Nephron progenitor cell (in vitro differentiated cells): Measurements from ENCODE around the gene FLNA.

Experiments used
- DNase-seq: peaks from one replicate; pipeline ENCODE4 v3.0.0; 2021
- H3K27ac Mint-ChIP-seq: 2 replicates; pipeline ENCODE4 v1.8.0; 2021; ENCODE audit warnings: mild to moderate bottlenecking, moderate library complexity, mixed read lengths
- H3K27me3 Mint-ChIP-seq: 2 replicates; pipeline ENCODE4 v1.8.0; 2021; ENCODE audit warnings: mild to moderate bottlenecking, low read depth, mixed read lengths; ENCODE audit not compliant: poor library complexity
- H3K36me3 Mint-ChIP-seq: 2 replicates; pipeline ENCODE4 v1.8.0; 2021; ENCODE audit warnings: low read depth, mixed read lengths
- H3K4me1 Mint-ChIP-seq: 2 replicates; pipeline ENCODE4 v1.8.0; 2021; ENCODE audit warnings: mixed read lengths
- H3K4me3 Mint-ChIP-seq: 2 replicates; pipeline ENCODE4 v1.8.0; 2021; ENCODE audit warnings: mild to moderate bottlenecking, moderate library complexity, mixed read lengths
- H3K9me3 Mint-ChIP-seq: 2 replicates; pipeline ENCODE4 v1.8.0; 2021; ENCODE audit warnings: mild to moderate bottlenecking, moderate library complexity, mixed read lengths
- CTCF ChIP-seq: fragments of 200-600 bp; sonication (generic); IDR thresholded peaks from 2 replicates; pipeline ENCODE4 v1.5.0; 2021; ENCODE audit warnings: antibody characterized with exemption

The FLNA gene

GRCh38 chrX:154367474-154368308 is 6.7 kb downstream of the FLNA start:
- Mint-ChIP-seq H3K27ac (no peak overlapping the region), H3K27me3 (no peaks in the 10 kb centered on the region), H3K4me1 (peaks cover 5% of the 10 kb centered on the region), H3K9me3 (peaks cover 34% of the 10 kb centered on the region), H3K4me3 (peak overlapping the region; percentile 68), H3K36me3 (peaks cover 9% of the 10 kb centered on the region)
- no peak for DNase-seq
- no peak for TF ChIP-seq CTCF

DNA sequence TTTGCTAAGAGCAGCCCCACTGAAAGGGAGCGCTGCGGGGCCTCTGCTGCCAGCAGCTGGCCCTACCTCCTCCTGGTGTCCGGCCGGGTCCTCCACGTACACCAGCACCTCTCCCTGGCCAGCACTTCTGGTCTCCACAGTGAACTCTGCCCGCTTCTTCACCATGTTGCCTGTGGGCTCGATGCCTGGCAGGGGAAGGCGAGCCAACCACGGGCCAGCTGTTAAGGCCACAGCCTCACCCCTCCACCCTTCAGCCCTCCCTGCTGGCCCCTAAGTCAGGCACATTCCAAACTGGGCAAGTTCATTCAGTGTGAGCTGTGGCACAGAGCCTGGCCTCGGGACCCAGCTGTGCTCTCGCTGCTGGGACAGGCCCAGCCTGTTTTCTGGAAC is 7.8 kb downstream of the FLNA start:
- Mint-ChIP-seq H3K4me3 (no peak overlapping the region), H3K27ac (no peak overlapping the region), H3K36me3 (peaks cover 9% of the 10 kb centered on the region), H3K4me1 (peaks cover 5% of the 10 kb centered on the region), H3K9me3 (peaks cover 30% of the 10 kb centered on the region), H3K27me3 (no peaks in the 10 kb centered on the region)
- TF ChIP-seq CTCF = no peak
- no peak for DNase-seq

DNA sequence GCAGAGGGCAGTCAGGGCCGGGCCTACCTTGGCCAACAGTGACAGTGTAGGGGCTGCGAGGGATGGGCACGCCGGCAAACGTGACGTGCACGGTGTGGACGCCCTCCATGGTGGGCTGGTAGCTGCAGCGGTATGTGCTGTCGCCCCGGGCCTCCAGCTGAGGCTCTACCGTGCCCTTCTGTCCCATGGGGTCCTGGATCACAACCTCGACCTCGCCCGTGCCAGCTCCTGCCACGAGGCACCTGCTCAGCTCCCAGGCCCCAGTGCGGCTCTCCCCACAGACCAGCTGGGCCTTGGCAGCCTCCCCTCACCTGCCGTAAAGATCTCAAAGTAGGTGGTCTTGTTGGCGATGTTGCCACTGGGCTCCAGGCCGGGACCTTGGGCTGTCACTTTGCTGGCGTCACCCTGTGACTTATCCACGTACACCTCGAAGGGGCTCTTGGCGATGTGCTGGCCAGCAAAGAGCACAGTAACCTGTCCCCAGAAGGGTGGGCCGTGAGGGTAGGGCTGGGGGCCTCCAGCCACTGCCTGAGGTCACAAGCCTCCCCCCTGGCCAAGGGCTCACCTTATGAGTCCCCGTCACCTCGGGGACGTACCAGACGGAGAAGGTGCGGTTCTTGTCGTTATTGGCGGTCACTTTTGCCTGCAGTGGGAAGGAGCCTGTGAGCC is 8.3 kb downstream of the FLNA start:
- Mint-ChIP-seq H3K4me3 (no peak overlapping the region), H3K4me1 (peaks cover 5% of the 10 kb centered on the region), H3K9me3 (peaks cover 31% of the 10 kb centered on the region), H3K36me3 (peaks cover 9% of the 10 kb centered on the region), H3K27ac (no peak overlapping the region), H3K27me3 (no peaks in the 10 kb centered on the region)
- TF ChIP-seq CTCF = no peak
- DNase-seq = no peak

- no peak overlapping the region for H3K27ac Mint-ChIP-seq
- no peak overlapping the region for H3K4me3 Mint-ChIP-seq
- H3K36me3 Mint-ChIP-seq = peaks cover 9% of the 10 kb centered on the region
- no peaks in the 10 kb centered on the region for H3K27me3 Mint-ChIP-seq
- peaks cover 5% of the 10 kb centered on the region for H3K4me1 Mint-ChIP-seq
- peaks cover 36% of the 10 kb centered on the region for H3K9me3 Mint-ChIP-seq
- TF ChIP-seq CTCF = no peak
- no peak for DNase-seq
These were observed 9.3 kb downstream of the FLNA start for GRCh38 chrX:154365052-154365600.

DNA sequence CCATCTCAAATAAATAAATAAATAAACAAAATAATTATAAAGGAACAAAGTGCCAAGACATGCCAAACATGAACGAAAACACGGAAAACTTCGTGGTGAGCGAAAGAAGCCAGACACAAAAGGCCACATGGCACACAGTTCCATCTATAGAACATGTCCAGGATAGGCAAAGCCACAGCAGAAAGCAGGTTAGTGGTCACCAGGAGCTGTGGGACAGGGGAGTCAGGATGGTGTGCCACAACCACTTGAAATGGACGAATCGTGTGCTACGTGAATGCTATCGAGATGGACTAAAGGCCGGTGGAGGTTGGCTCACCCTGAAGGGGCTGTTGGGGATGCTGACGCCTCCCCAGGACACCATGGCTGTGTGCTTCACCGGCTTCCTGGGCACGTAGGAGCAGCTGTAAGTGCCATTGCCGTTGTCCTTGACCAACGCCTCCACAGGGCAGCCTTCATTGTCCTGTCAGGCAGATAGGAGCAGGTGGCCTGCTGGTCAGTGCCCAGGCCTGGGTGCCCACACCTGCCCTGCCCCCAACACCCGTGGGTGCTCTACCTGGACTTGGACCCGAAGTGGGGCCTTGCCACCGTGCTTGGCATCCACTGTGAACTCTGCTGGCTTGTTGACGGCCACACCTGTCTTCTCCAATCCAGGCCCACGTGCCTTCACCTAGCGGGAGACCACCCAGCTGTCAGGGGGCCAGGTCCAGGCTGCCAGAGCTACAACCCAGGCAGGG is 10.6 kb downstream of the FLNA start:
- H3K4me3 Mint-ChIP-seq = no peak overlapping the region
- no peaks in the 10 kb centered on the region for H3K27me3 Mint-ChIP-seq
- TF ChIP-seq CTCF = no peak
- DNase-seq = no peak
- H3K4me1 Mint-ChIP-seq = peaks cover 5% of the 10 kb centered on the region
- no peak overlapping the region for H3K27ac Mint-ChIP-seq
- peaks cover 11% of the 10 kb centered on the region for H3K36me3 Mint-ChIP-seq
- peaks cover 32% of the 10 kb centered on the region for H3K9me3 Mint-ChIP-seq
